Upper lobe of left lung (tissue), 6 donors: ENCODE measurements around the gene CHIT1. TPM values are rescaled to one million over a fixed set of nuclear protein-coding genes. Genes with fewer than 3 reads are reported as not detected.

Source experiments
- ATAC-seq, 2 donors: fragments of 200-7000 bp; cut with Tn5 transposase; one replicate each; pipeline ENCODE4 v1.9.1; 2022; ENCODE audit warnings: mild to moderate bottlenecking in 2 of 2, moderate library complexity in 2 of 2; ENCODE audit not compliant: low FRiP score in 2 of 2
- DNase-seq, 2 donors: peaks; one replicate each; pipeline ENCODE4 v3.0.0-alpha.2; 2019 to 2020
- H3K27ac ChIP-seq, 4 donors: fragments of 200-600 bp; sonication (generic); one replicate each; pipeline ENCODE4 v1.5.1; 2016 to 2019
- H3K27me3 ChIP-seq, 4 donors: fragments of 200-600 bp; sonication (generic); one replicate each; pipeline ENCODE4 v1.5.1; 2017 to 2019
- H3K36me3 ChIP-seq, 4 donors: fragments of 200-600 bp; sonication (generic); one replicate each; pipeline ENCODE4 v1.5.1; 2016 to 2019
- H3K4me1 ChIP-seq, 4 donors: fragments of 200-600 bp; sonication (generic); one replicate each; pipeline ENCODE4 v1.5.1; 2018 to 2019
- H3K4me3 ChIP-seq, 4 donors: fragments of 200-600 bp; sonication (generic); one replicate each; pipeline ENCODE4 v1.5.1; 2017 to 2019; ENCODE audit warnings: mild to moderate bottlenecking in 2 of 4, moderate library complexity in 1 of 4
- H3K9me3 ChIP-seq, 4 donors: fragments of 200-600 bp; sonication (generic); one replicate each; pipeline ENCODE4 v1.5.1; 2018 to 2019
- EP300 ChIP-seq, 4 donors: sonication (generic); formaldehyde crosslinking; IDR thresholded peaks; one replicate each; pipeline ENCODE4 v1.5.1; 2017; ENCODE audit warnings: antibody characterized with exemption in 4 of 4, control low read depth in 2 of 4
- POLR2A ChIP-seq, 4 donors: fragments of 450-650 bp; IDR thresholded peaks; one replicate each; pipeline ENCODE4 v1.5.1; 2016 to 2017; ENCODE audit warnings: antibody characterized with exemption in 4 of 4, mild to moderate bottlenecking in 2 of 4
- POLR2AphosphoS5 ChIP-seq, 2 donors: sonication (generic); formaldehyde crosslinking; IDR thresholded peaks; one replicate each; pipeline ENCODE4 v1.5.1; 2017; ENCODE audit warnings: antibody characterized with exemption in 2 of 2
- WGBS, 2 donors: methylation state at CpG; one replicate each; pipeline ENCODE4 v1.1.5; 2017 to 2018; 5-methylcytosine and 5-hydroxymethylcytosine counted together
- total RNA-seq, 6 donors: library from RNA; depleted of rRNA in 4 of 6; stranded (reverse); fragments of >200 nt in 4 of 6; gene quantifications; one replicate each; pipeline versions ENCODE4 v1.1.0 to v1.2.1, GENCODE V29; 2016 to 2021
- TF ChIP-seq, protein P1 (sequence below), 6 experiments: fragments of 450-650 bp in 4 of 6; fragments of 200-600 bp in 2 of 6; sonication (generic) in 2 of 6; IDR thresholded peaks; one replicate each; pipeline ENCODE4 v1.5.1; 2016 to 2019; ENCODE audit warnings: antibody characterized with exemption in 6 of 6
- donor health status: DM: no; HTN: no; CAD: no; lungs with moderate emphysema.
- donor health status: DM: no; HTN: yes; CAD: no; lungs with severe emphysema.

CHIT1 gene
- total RNA-seq, 6 donors from 2014 or later: 2.0 to 97.4 (median 3.7) TPM

DNA sequence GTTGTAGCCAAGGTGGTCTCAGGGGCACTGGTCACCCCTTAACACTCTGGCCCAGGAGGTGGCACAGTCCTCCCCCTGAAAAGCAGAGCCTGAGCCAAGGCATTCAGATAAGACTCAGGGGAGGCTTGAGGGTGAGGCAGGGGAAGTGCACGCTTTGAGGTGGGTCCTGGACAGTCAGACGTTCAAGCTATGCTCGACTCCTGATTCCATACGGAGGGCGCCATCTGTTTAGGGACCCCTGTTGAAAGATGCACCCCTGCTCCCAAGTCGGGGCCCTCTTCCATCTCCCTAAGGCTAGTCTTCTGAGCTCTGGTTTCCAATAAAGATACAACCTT lies 30.0 kb downstream of the CHIT1 start:
- H3K4me3 ChIP-seq: no peak overlapping the region
- TF ChIP-seq POLR2A (IDR thresholded peaks at IDR 0.05): no peak
- no peak for TF ChIP-seq POLR2AphosphoS5 (IDR thresholded peaks at IDR 0.05)
- TF ChIP-seq, protein P1, sequence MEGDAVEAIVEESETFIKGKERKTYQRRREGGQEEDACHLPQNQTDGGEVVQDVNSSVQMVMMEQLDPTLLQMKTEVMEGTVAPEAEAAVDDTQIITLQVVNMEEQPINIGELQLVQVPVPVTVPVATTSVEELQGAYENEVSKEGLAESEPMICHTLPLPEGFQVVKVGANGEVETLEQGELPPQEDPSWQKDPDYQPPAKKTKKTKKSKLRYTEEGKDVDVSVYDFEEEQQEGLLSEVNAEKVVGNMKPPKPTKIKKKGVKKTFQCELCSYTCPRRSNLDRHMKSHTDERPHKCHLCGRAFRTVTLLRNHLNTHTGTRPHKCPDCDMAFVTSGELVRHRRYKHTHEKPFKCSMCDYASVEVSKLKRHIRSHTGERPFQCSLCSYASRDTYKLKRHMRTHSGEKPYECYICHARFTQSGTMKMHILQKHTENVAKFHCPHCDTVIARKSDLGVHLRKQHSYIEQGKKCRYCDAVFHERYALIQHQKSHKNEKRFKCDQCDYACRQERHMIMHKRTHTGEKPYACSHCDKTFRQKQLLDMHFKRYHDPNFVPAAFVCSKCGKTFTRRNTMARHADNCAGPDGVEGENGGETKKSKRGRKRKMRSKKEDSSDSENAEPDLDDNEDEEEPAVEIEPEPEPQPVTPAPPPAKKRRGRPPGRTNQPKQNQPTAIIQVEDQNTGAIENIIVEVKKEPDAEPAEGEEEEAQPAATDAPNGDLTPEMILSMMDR (IDR thresholded peaks at IDR 0.05): no peak
- no peak for TF ChIP-seq EP300 (IDR thresholded peaks at IDR 0.05)
- ATAC-seq: no peak
- no peaks in the 10 kb centered on the region for H3K9me3 ChIP-seq
- 81 to 89% methylated on average over 5 to 6 of the region's 6 CpGs for WGBS, 2 donors
- H3K4me1 ChIP-seq: peaks cover 8 to 36% (median 12%) of the 10 kb centered on the region in 4 donors
- H3K27ac ChIP-seq: peak overlapping the region in 3 of 4 donors; percentile 18 to 75 (median 35)
- H3K36me3 ChIP-seq: no peaks in the 10 kb centered on the region
- no peaks in the 10 kb centered on the region for H3K27me3 ChIP-seq
- no peak for DNase-seq

- H3K4me1 ChIP-seq: peaks cover 8 to 36% (median 12%) of the 10 kb centered on the region in 4 donors
- no peaks in the 10 kb centered on the region for H3K27me3 ChIP-seq
- WGBS, 2 donors: 87 to 94% methylated on average over 1 to 3 of the region's 3 CpGs
- DNase-seq (no peak), ATAC-seq (no peak)
- H3K4me3 ChIP-seq: no peak overlapping the region
- no peaks in the 10 kb centered on the region for H3K36me3 ChIP-seq
- H3K27ac ChIP-seq: peak overlapping the region in 3 of 4 donors; percentile 18 to 75 (median 35)
- H3K9me3 ChIP-seq: no peaks in the 10 kb centered on the region
- TF ChIP-seq POLR2A (IDR thresholded peaks at IDR 0.05): no peak
- no peak for TF ChIP-seq EP300 (IDR thresholded peaks at IDR 0.05)
- TF ChIP-seq, protein P1 (IDR thresholded peaks at IDR 0.05): no peak
- TF ChIP-seq POLR2AphosphoS5 (IDR thresholded peaks at IDR 0.05): no peak
Observed at GRCh38 chr1:203199002-203199401, 30.5 kb downstream of the CHIT1 start.

DNA sequence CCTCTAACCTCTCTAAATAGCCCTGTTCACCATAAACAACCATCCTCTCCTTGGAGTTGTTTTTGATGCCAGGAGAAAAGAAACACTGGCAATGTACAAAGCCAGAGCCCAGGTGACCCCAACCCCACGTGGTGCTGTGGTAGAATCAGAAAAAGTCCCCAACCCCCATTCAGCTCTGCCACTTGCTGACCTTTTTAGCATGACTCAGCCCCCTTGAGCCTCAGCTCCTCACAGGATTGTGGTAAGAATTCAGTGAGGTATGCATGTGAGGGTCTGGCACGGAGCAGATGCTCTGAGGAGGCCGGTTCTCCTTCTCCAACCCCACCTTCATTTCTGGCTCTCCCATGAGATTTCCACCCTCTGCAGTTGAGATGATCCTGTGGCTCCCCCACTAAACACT lies 31.8 kb downstream of the CHIT1 start:
- TF ChIP-seq, protein P1 (IDR thresholded peaks at IDR 0.05): no peak
- TF ChIP-seq POLR2A (IDR thresholded peaks at IDR 0.05) (no peak), POLR2AphosphoS5 (IDR thresholded peaks at IDR 0.05) (no peak), EP300 (IDR thresholded peaks at IDR 0.05) (no peak)
- ATAC-seq: no peak
- H3K27me3 ChIP-seq: no peaks in the 10 kb centered on the region
- no peaks in the 10 kb centered on the region for H3K36me3 ChIP-seq
- H3K4me1 ChIP-seq: peaks cover 4 to 33% (median 9%) of the 10 kb centered on the region in 4 donors
- 37 to 46% methylated on average over 3 of the region's 3 CpGs for WGBS, 2 donors
- H3K4me3 ChIP-seq: no peak overlapping the region
- H3K9me3 ChIP-seq: no peaks in the 10 kb centered on the region
- no peak overlapping the region for H3K27ac ChIP-seq
- no peak for DNase-seq

- DNase-seq (no peak), ATAC-seq (no peak)
- no peak overlapping the region for H3K4me3 ChIP-seq
- H3K4me1 ChIP-seq: peaks cover 4 to 22% (median 9%) of the 10 kb centered on the region in 4 donors
- no peaks in the 10 kb centered on the region for H3K27me3 ChIP-seq
- TF ChIP-seq POLR2AphosphoS5 (IDR thresholded peaks at IDR 0.05): no peak
- TF ChIP-seq, protein P1 (IDR thresholded peaks at IDR 0.05): no peak
- TF ChIP-seq POLR2A (IDR thresholded peaks at IDR 0.05): no peak
- no peak for TF ChIP-seq EP300 (IDR thresholded peaks at IDR 0.05)
- WGBS, 2 donors: 89 to 90% methylated on average over 3 of the region's 3 CpGs
- no peaks in the 10 kb centered on the region for H3K36me3 ChIP-seq
- no peak overlapping the region for H3K27ac ChIP-seq
- H3K9me3 ChIP-seq: no peaks in the 10 kb centered on the region
Observed at GRCh38 chr1:203196371-203196770, 33.1 kb downstream of the CHIT1 start.

- Histone ChIP-seq H3K4me1 (peaks cover 9 to 19% (median 17%) of the 10 kb centered on the region in 4 donors), H3K36me3 (no peaks in the 10 kb centered on the region), H3K9me3 (no peaks in the 10 kb centered on the region), H3K27me3 (no peaks in the 10 kb centered on the region), H3K4me3 (no peak overlapping the region), H3K27ac (no peak overlapping the region)
- ATAC-seq (no peak), DNase-seq (no peak)
- TF ChIP-seq POLR2A (IDR thresholded peaks at IDR 0.05) (no peak), EP300 (IDR thresholded peaks at IDR 0.05) (no peak)
- 93 to 98% methylated on average over 2 of the region's 2 CpGs for WGBS, 2 donors
Observed at GRCh38 chr1:203190949-203191348, 38.5 kb downstream of the CHIT1 start.
